Chondrocyte (in vitro differentiated cells): ENCODE results near the gene SUSD4. TPM values are rescaled to one million over a fixed set of nuclear protein-coding genes. Genes with fewer than 3 reads are reported as not detected.

Source experiments
- DNase-seq: peaks from one replicate; pipeline ENCODE4 v3.0.0; 2021; ENCODE audit warnings: mixed read lengths, low spot score
- H3K27ac Mint-ChIP-seq: one replicate; pipeline ENCODE4 v1.8.0; 2021; ENCODE audit warnings: mild to moderate bottlenecking, moderate library complexity, mixed read lengths; ENCODE audit not compliant: unreplicated experiment
- H3K27me3 Mint-ChIP-seq: 2 replicates; pipeline ENCODE4 v1.8.0; 2021; ENCODE audit warnings: low read depth, mixed read lengths
- H3K36me3 Mint-ChIP-seq: 2 replicates; pipeline ENCODE4 v1.8.0; 2021; ENCODE audit warnings: low read depth, mixed read lengths
- H3K4me1 Mint-ChIP-seq: 2 replicates; pipeline ENCODE4 v1.8.0; 2021; ENCODE audit warnings: low read depth, mild to moderate bottlenecking, mixed read lengths
- H3K4me3 Mint-ChIP-seq: one replicate; pipeline ENCODE4 v1.8.0; 2021; ENCODE audit warnings: mild to moderate bottlenecking, moderate library complexity, mixed read lengths; ENCODE audit not compliant: unreplicated experiment
- H3K9me3 Mint-ChIP-seq: 2 replicates; pipeline ENCODE4 v1.8.0; 2021; ENCODE audit warnings: low read depth, mixed read lengths
- total RNA-seq: library from RNA; stranded (reverse); gene quantifications from 3 replicates; pipeline ENCODE4 v1.2.1, GENCODE V29; 2021
- TF ChIP-seq, protein P1 (sequence below): fragments of 200-600 bp; sonication (generic); IDR thresholded peaks from 2 replicates; pipeline ENCODE4 v1.5.0; 2021; ENCODE audit warnings: antibody characterized with exemption, mild to moderate bottlenecking, moderate library complexity

SUSD4 gene
- total RNA-seq, 1 donor from 2014 or later: 0.42 TPM

DNA sequence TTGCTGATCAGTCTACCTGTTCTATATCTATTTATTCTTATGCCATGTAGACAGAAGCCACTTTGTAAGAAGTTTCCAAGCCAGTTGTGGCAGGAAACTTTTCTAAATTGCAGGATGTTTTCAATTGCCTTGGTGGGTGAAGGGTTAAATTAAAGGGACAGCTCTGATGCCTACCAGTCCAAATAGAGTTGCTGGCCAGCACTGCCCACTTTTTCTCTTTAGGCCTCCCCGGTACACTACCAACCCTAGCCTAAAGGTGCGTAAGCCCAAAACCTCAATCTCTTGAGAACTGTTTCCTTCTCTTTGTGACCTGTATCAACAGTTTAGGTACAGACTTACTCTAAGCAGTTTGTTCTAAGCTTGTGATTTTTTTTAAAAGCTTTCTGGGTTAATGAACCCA lies 15.5 kb downstream of the SUSD4 start:
- H3K9me3 Mint-ChIP-seq: no peaks in the 10 kb centered on the region
- H3K27me3 Mint-ChIP-seq: peaks cover 45% of the 10 kb centered on the region
- no peak overlapping the region for H3K4me3 Mint-ChIP-seq
- TF ChIP-seq, protein P1, sequence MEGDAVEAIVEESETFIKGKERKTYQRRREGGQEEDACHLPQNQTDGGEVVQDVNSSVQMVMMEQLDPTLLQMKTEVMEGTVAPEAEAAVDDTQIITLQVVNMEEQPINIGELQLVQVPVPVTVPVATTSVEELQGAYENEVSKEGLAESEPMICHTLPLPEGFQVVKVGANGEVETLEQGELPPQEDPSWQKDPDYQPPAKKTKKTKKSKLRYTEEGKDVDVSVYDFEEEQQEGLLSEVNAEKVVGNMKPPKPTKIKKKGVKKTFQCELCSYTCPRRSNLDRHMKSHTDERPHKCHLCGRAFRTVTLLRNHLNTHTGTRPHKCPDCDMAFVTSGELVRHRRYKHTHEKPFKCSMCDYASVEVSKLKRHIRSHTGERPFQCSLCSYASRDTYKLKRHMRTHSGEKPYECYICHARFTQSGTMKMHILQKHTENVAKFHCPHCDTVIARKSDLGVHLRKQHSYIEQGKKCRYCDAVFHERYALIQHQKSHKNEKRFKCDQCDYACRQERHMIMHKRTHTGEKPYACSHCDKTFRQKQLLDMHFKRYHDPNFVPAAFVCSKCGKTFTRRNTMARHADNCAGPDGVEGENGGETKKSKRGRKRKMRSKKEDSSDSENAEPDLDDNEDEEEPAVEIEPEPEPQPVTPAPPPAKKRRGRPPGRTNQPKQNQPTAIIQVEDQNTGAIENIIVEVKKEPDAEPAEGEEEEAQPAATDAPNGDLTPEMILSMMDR: no peak
- DNase-seq: no peak
- no peaks in the 10 kb centered on the region for H3K36me3 Mint-ChIP-seq
- no peaks in the 10 kb centered on the region for H3K4me1 Mint-ChIP-seq
- no peak overlapping the region for H3K27ac Mint-ChIP-seq

DNA sequence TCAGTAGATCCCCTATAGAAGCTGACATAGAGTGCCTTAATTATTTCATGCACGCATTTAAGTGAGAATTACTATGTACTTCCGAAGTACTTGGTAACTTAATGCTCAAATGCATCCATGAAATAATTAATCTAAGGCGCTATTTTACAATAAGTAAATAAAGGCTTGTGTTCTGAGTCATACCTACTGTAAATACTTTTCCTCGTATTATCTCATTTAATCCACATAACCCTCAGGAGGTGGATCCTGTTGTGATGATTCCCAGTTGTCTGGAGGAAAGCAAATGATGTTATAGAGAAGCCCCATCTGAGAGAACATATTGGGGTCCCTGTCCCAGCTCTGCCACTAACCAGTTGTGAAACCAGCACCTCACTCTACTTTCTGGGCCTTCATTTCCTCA lies 16.4 kb downstream of the SUSD4 start:
- Mint-ChIP-seq H3K27me3 (peaks cover 36% of the 10 kb centered on the region), H3K9me3 (no peaks in the 10 kb centered on the region), H3K27ac (no peak overlapping the region), H3K4me1 (no peaks in the 10 kb centered on the region), H3K36me3 (no peaks in the 10 kb centered on the region), H3K4me3 (no peak overlapping the region)
- TF ChIP-seq, protein P1: no peak
- no peak for DNase-seq

DNA sequence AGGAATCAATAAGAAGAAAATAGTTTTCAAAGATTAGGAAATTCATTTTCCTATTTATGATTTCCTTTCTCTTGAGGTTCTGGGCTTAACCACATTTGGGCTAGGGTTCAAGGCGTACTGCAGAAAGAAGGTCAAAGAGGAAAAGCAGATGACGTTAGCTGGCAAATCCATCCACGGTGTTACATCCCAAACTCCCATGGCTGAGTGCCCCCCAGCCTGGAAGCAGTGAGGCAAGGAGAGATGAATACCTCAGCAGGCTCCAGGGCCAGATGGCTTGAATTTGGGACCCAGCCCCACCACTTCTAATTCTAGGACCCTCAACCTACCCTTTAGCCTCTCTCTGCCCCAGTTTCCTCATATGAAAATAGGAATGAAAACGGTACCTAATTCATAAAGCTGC lies 17.7 kb downstream of the SUSD4 start:
- TF ChIP-seq, protein P1: no peak
- H3K36me3 Mint-ChIP-seq: no peaks in the 10 kb centered on the region
- H3K27me3 Mint-ChIP-seq: peaks cover 27% of the 10 kb centered on the region
- no peaks in the 10 kb centered on the region for H3K4me1 Mint-ChIP-seq
- H3K27ac Mint-ChIP-seq: no peak overlapping the region
- H3K9me3 Mint-ChIP-seq: no peaks in the 10 kb centered on the region
- no peak overlapping the region for H3K4me3 Mint-ChIP-seq
- DNase-seq: no peak

DNA sequence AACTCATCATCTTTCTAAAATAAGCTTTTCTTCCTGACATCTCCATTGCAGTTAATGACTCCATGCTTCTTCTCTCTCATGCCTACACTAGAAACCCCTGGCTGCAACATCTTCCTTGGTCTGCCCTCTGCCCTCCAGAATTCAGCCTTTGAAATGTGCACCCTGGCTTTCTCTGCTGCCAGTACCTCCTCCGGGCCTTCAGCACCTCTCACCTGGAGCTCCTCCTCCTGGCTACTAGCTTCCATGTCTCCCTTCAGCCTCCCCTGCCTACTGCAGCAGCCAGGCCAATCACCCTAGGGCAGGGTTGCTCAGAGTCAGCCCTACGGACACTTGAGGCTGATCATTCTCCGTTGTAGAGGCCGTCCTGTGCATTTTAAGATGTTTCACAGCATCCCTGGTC lies 18.3 kb downstream of the SUSD4 start:
- H3K4me3 Mint-ChIP-seq: no peak overlapping the region
- peaks cover 30% of the 10 kb centered on the region for H3K27me3 Mint-ChIP-seq
- no peak for DNase-seq
- no peaks in the 10 kb centered on the region for H3K9me3 Mint-ChIP-seq
- H3K36me3 Mint-ChIP-seq: no peaks in the 10 kb centered on the region
- no peaks in the 10 kb centered on the region for H3K4me1 Mint-ChIP-seq
- no peak overlapping the region for H3K27ac Mint-ChIP-seq
- TF ChIP-seq, protein P1: no peak

DNA sequence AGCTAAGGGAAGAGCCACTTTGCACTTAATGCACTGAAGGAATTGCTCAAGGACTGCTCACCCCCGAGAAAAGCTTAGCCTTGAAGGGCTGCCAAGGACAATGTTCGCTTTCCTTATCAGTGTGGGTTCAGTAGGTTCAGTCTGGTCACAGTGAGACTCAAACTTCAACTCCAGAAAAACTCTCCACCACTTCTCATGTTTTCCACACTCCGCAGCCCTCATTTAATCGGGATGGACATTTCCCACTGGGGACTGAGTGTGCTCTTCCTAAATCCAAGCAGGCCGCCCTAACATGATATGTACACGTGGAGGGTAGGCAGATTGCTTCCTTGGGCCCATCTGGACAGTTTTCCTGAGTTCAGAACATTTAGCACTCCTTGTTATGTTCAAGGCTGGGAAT lies 19.5 kb downstream of the SUSD4 start:
- Mint-ChIP-seq H3K4me3 (no peak overlapping the region), H3K27me3 (peaks cover 30% of the 10 kb centered on the region), H3K36me3 (no peaks in the 10 kb centered on the region), H3K27ac (no peak overlapping the region), H3K9me3 (no peaks in the 10 kb centered on the region), H3K4me1 (no peaks in the 10 kb centered on the region)
- DNase-seq: no peak
- TF ChIP-seq, protein P1: no peak
